IMR-90 (cell line): ENCODE measurements around the gene SLC25A33. TPM values are rescaled to one million over a fixed set of nuclear protein-coding genes. Genes with fewer than 3 reads are reported as not detected.

ENCODE experiments used
- ATAC-seq: fragments of 200-7000 bp; cut with Tn5 transposase; 2 replicates; pipeline ENCODE4 v1.9.1; 2020; ENCODE audit warnings: low read depth, mild to moderate bottlenecking, moderate library complexity
- BruUV-seq: library from RNA; stranded (reverse); fragments of 400-500 nt; replicated peaks from 2 replicates; lab custom pipeline; 2021; lab: Mats Ljungman, UMichigan
- CTCF ChIA-PET: fragments of 300-600 bp; formaldehyde crosslinking; extraction: SDS; loops from one replicate; lab custom pipeline; 2021; ENCODE audit warnings: antibody characterized with exemption; lab: Yijun Ruan, JAX
- POLR2A ChIA-PET: fragments of 300-600 bp; sonication (Branson Sonifier 250); formaldehyde crosslinking; loops from one replicate; lab custom pipeline; 2022; ENCODE audit warnings: antibody characterized with exemption; ENCODE audit not compliant: unreplicated experiment; lab: Charles Lee
- DNase-seq: peaks from one replicate; pipeline ENCODE4 v3.0.0; 2013
- H2AFZ ChIP-seq: replicated peaks from 2 replicates; pipeline ENCODE3; 2013; ENCODE audit warnings: low read length, mild to moderate bottlenecking; ENCODE audit not compliant: poor library complexity
- H2AK5ac ChIP-seq: 2 replicates; pipeline ENCODE4 v1.6.1; 2013; ENCODE audit warnings: low read depth, low read length, inconsistent platforms
- H2AK9ac ChIP-seq: replicated peaks from 2 replicates; pipeline ENCODE3; 2013; ENCODE audit warnings: mild to moderate bottlenecking, low read depth, low read length, moderate library complexity; ENCODE audit not compliant: poor library complexity
- H2BK120ac ChIP-seq: 2 replicates; pipeline ENCODE4 v1.6.1; 2013; ENCODE audit warnings: low read depth, low read length, inconsistent platforms
- H2BK15ac ChIP-seq: 3 replicates; pipeline ENCODE4 v1.6.1; 2013; ENCODE audit warnings: low read depth, low read length, inconsistent platforms
- H2BK20ac ChIP-seq: 2 replicates; pipeline ENCODE4 v1.6.1; 2013; ENCODE audit warnings: low read depth, mild to moderate bottlenecking, inconsistent platforms, low read length, moderate library complexity
- H2BK5ac ChIP-seq: 2 replicates; pipeline ENCODE4 v1.6.1; 2013; ENCODE audit warnings: mild to moderate bottlenecking, low read depth, low read length, inconsistent platforms; ENCODE audit not compliant: poor library complexity, severe bottlenecking
- H3K14ac ChIP-seq: replicated peaks from 2 replicates; pipeline ENCODE4 v1.6.1; 2013; ENCODE audit warnings: low read depth, low read length, inconsistent platforms
- H3K18ac ChIP-seq: 2 replicates; pipeline ENCODE4 v1.6.1; 2013; ENCODE audit warnings: low read depth, low read length, control low read depth
- H3K23ac ChIP-seq: 2 replicates; pipeline ENCODE4 v1.6.1; 2013; ENCODE audit warnings: low read depth, low read length, inconsistent platforms
- H3K27ac ChIP-seq: 2 replicates; pipeline ENCODE4 v1.5.1; 2013; ENCODE audit warnings: mild to moderate bottlenecking, control low read depth, low read length; ENCODE audit not compliant: insufficient read depth
- H3K27me3 ChIP-seq: 2 replicates; pipeline ENCODE4 v1.6.1; 2013; ENCODE audit warnings: low read length; ENCODE audit not compliant: control insufficient read depth, insufficient read depth
- H3K36me3 ChIP-seq: 2 replicates; pipeline ENCODE4 v1.6.1; 2013; ENCODE audit warnings: low read length, mixed read lengths; ENCODE audit not compliant: control insufficient read depth, insufficient read depth
- H3K4ac ChIP-seq: 2 replicates; pipeline ENCODE4 v1.6.1; 2013; ENCODE audit warnings: low read depth, low read length, inconsistent platforms
- H3K4me1 ChIP-seq: 2 replicates; pipeline ENCODE4 v1.6.1; 2013; ENCODE audit warnings: low read length, mixed read lengths; ENCODE audit not compliant: control insufficient read depth, insufficient read depth
- H3K4me2 ChIP-seq: 2 replicates; pipeline ENCODE4 v1.6.1; 2013; ENCODE audit warnings: low read depth, mild to moderate bottlenecking, control low read depth, low read length, moderate library complexity
- H3K4me3 ChIP-seq: 2 replicates; pipeline ENCODE4 v1.5.1; 2013; ENCODE audit warnings: low read depth, mild to moderate bottlenecking, control low read depth, low read length, moderate library complexity; ENCODE audit not compliant: insufficient read depth
- H3K56ac ChIP-seq: 2 replicates; pipeline ENCODE4 v1.6.1; 2013; ENCODE audit warnings: low read length, inconsistent platforms; ENCODE audit not compliant: insufficient read depth; ENCODE audit errors: extremely low read depth
- H3K79me1 ChIP-seq, 2 experiments: 2 replicates each; pipeline ENCODE4 v1.6.1; 2013; ENCODE audit warnings: low read length in 2 of 2, inconsistent platforms in 1 of 2, low read depth in 1 of 2
- H3K9ac ChIP-seq: 2 replicates; pipeline ENCODE4 v1.6.1; 2013; ENCODE audit warnings: low read depth, low read length, control low read depth
- H3K9me1 ChIP-seq: 2 replicates; pipeline ENCODE4 v1.6.1; 2013; ENCODE audit warnings: low read length, inconsistent platforms; ENCODE audit not compliant: insufficient read depth
- H3K9me3 ChIP-seq: 2 replicates; pipeline ENCODE4 v1.6.1; 2013; ENCODE audit warnings: low read length; ENCODE audit not compliant: control insufficient read depth, insufficient read depth
- H4K20me1 ChIP-seq: 2 replicates; pipeline ENCODE4 v1.6.1; 2013; ENCODE audit warnings: low read length, inconsistent platforms; ENCODE audit not compliant: insufficient read depth
- H4K5ac ChIP-seq: 2 replicates; pipeline ENCODE4 v1.6.1; 2013; ENCODE audit warnings: mild to moderate bottlenecking, low read depth, low read length, control low read depth
- H4K8ac ChIP-seq, 2 experiments: 2 replicates each; pipeline ENCODE4 v1.6.1; 2013; ENCODE audit warnings: low read depth in 2 of 2, low read length in 2 of 2, control low read depth in 1 of 2, inconsistent platforms in 1 of 2
- H4K91ac ChIP-seq: 2 replicates; pipeline ENCODE4 v1.6.1; 2013; ENCODE audit warnings: low read depth, low read length, inconsistent platforms; ENCODE audit not compliant: insufficient read depth
- CHD1 ChIP-seq: IDR thresholded peaks from 2 replicates; pipeline ENCODE4 v1.6.1; 2012; ENCODE audit warnings: low read depth, low read length, improper control_type of control experiment
- POLR2A ChIP-seq: IDR thresholded peaks from 2 replicates; pipeline ENCODE4 v1.6.1; 2012; ENCODE audit warnings: mild to moderate bottlenecking, low read depth, low read length
- RAD21 ChIP-seq: IDR thresholded peaks from 2 replicates; pipeline ENCODE4 v1.6.1; 2012; ENCODE audit warnings: low read length, improper control_type of control experiment
- RCOR1 ChIP-seq: IDR thresholded peaks from 2 replicates; pipeline ENCODE4 v1.6.1; 2012; ENCODE audit warnings: mild to moderate bottlenecking, low read length, improper control_type of control experiment; ENCODE audit not compliant: insufficient replicate concordance
- RFX5 ChIP-seq: IDR thresholded peaks from 2 replicates; pipeline ENCODE4 v1.8.0; 2012; ENCODE audit warnings: low read depth, mild to moderate bottlenecking, low read length, moderate library complexity
- WGBS, 2 experiments: methylation state at CpG; one replicate each; pipeline versions ENCODE4 v1.1.5 to v1.1.7; 2013; ENCODE audit warnings: missing lambda C conversion rate in 2 of 2; ENCODE audit not compliant: insufficient read length in 1 of 2; ENCODE audit errors: extremely low coverage in 2 of 2; 5-methylcytosine and 5-hydroxymethylcytosine counted together
- dilution Hi-C: fragments of 300-500 bp; cut with HindIII; formaldehyde crosslinking; loops from one replicate; pipeline ENCODE4 v1.14.3; 2018; ENCODE audit warnings: low sequenced_read_pairs; ENCODE audit not compliant: unreplicated experiment
- in situ Hi-C: fragments of 300-500 bp; cut with MboI; formaldehyde crosslinking; loops from 3 replicates; pipeline ENCODE4 v1.14.3; 2019; ENCODE audit warnings: low sequenced_read_pairs, inconsistent platforms, mixed read lengths
- intact Hi-C: fragments of 100-400 bp; cut with micrococcal nuclease; formaldehyde crosslinking; loops from 2 replicates; pipeline ENCODE4 v1.10.0; 2022
- polyA plus RNA-seq, 3 experiments: library from polyadenylated mRNA; depleted of rRNA; stranded (reverse); fragments of >200 nt; gene quantifications; 2 replicates each; pipeline ENCODE4 v1.2.3, GENCODE V29; 2012; ENCODE audit warnings: low replicate concordance in 1 of 3
- total RNA-seq: library from RNA; depleted of rRNA; stranded (reverse); fragments of >200 nt; gene quantifications from 2 replicates; pipeline ENCODE4 v1.2.3, GENCODE V29; 2012
- TF ChIP-seq, protein P1 (sequence below): fragments of 150-350 bp; IDR thresholded peaks from 2 replicates; pipeline ENCODE4 v1.6.1; 2016; ENCODE audit warnings: low read depth, mild to moderate bottlenecking, low read length, moderate library complexity, borderline replicate concordance

SLC25A33 gene
- total and polyA plus RNA-seq, 2 of the 4 experiments (the other 2 are of a cell fraction), result 2.5 to 3.0 TPM

DNA sequence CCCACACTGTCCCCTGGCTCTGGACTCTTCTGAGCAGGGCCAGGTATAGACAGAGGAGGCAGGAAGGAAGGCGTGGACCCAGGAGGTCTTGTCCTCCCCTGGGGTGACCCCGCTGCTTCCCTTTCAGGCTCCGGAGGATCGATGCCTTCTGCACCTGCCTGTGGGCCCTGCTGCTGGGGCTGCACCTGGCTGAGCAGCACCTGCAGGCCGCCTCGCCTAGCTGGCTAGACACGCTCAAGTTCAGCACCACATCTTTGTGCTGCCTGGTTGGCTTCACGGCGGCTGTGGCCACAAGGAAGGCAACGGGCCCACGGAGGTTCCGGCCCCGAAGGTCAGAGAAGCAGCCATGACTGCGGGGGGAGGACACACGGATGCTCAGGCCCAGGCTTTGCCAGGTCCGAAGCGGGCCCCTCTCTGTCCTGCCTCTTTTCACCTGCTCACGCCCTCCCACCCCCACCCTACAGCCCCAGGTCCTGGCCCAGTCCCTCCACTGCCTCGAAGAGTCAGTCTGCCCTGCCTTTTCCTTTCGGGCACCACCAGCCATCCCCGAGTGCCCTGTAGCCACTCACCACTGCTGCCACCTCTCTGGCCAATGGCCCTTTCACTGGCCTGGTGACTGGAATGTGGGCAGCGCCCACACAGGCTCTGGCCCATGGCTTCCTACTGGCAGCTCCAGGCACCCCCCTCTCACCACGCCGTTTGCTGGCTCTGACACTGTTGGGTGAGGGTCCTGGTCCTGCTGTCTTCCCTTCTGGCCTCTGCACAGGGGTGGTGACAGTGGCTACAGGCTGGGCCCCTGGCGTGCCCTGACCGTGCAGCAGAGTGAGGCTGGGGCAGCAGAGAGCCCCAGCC, 62.9 kb downstream of the SLC25A33 start:
- ATAC-seq (no peak), DNase-seq (no peak)
- H3K56ac ChIP-seq, result no peak overlapping the region
- no peak overlapping the region for H3K4me2 ChIP-seq
- H3K4me1 ChIP-seq, result no peaks in the 10 kb centered on the region; the same call in 1 of the 2 replicates
- H4K5ac ChIP-seq, result no peak overlapping the region
- no peak overlapping the region for H2BK5ac ChIP-seq
- peak overlapping the region; percentile 13 for H2AK9ac ChIP-seq
- no peak overlapping the region for H4K8ac ChIP-seq
- H3K14ac ChIP-seq, result no peak overlapping the region
- ChIA-PET POLR2A (no interaction called here), CTCF (no interaction called here)
- H4K91ac ChIP-seq, result no peak overlapping the region
- no peaks in the 10 kb centered on the region for H3K27me3 ChIP-seq
- H2AK5ac ChIP-seq, result no peak overlapping the region
- in situ Hi-C loops (no loop called here), intact Hi-C loops (no loop called here), dilution Hi-C loops (no loop called here)
- H3K79me1 ChIP-seq, result 0 out of 4 replicates have a peak, but pooled peaks cover 0 to under 1% of the 10 kb centered on the region in 2 experiments
- 93% methylated on average over 20 of the region's 26 CpGs; no CpG with 5 or more reads in 1 of the 2 experiments for WGBS, 2 experiments
- TF ChIP-seq, protein P1, sequence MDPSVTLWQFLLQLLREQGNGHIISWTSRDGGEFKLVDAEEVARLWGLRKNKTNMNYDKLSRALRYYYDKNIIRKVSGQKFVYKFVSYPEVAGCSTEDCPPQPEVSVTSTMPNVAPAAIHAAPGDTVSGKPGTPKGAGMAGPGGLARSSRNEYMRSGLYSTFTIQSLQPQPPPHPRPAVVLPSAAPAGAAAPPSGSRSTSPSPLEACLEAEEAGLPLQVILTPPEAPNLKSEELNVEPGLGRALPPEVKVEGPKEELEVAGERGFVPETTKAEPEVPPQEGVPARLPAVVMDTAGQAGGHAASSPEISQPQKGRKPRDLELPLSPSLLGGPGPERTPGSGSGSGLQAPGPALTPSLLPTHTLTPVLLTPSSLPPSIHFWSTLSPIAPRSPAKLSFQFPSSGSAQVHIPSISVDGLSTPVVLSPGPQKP, result no peak
- TF ChIP-seq CHD1 (no peak), RAD21 (no peak), RFX5 (no peak), POLR2A (no peak), RCOR1 (no peak)
- BruUV-seq, result no TSS peak
- no peak overlapping the region for H2BK20ac ChIP-seq
- no peak overlapping the region for H2BK15ac ChIP-seq
- no peak overlapping the region for H3K23ac ChIP-seq
- H3K4me3 ChIP-seq, result no peak overlapping the region
- no peak overlapping the region for H2AFZ ChIP-seq
- H3K27ac ChIP-seq, result no peak overlapping the region
- H3K36me3 ChIP-seq, result peaks cover 29% of the 10 kb centered on the region; the same call in 1 of the 2 replicates
- H3K9me3 ChIP-seq, result no peaks in the 10 kb centered on the region
- H3K9ac ChIP-seq, result no peak overlapping the region
- H3K18ac ChIP-seq, result no peak overlapping the region
- H3K9me1 ChIP-seq, result no peaks in the 10 kb centered on the region
- H3K4ac ChIP-seq, result no peak overlapping the region
- no peaks in the 10 kb centered on the region; the same call in 1 of the 2 replicates for H4K20me1 ChIP-seq
- no peak overlapping the region for H2BK120ac ChIP-seq
